Liver (tissue), 3 donors: ENCODE results near the gene SCARB1.

Experiments
- EGR1 ChIP-seq, 2 donors: IDR thresholded peaks; 2 replicates each; pipeline ENCODE4 v1.6.1; 2016 to 2018; ENCODE audit warnings: antibody characterized with exemption in 2 of 2, low read depth in 2 of 2
- GABPA ChIP-seq, 2 donors: IDR thresholded peaks in 1 of 2; conservative IDR thresholded peaks in 1 of 2; 2 replicates each; pipeline ENCODE4 v1.6.1; 2016; ENCODE audit warnings: antibody characterized with exemption in 2 of 2, mild to moderate bottlenecking in 1 of 2, moderate library complexity in 1 of 2
- HNF4G ChIP-seq: IDR thresholded peaks from 2 replicates; pipeline ENCODE4 v1.6.1; 2016; ENCODE audit warnings: antibody characterized with exemption
- JUND ChIP-seq, 2 donors: IDR thresholded peaks; 2 replicates each; pipeline ENCODE4 v1.6.1; 2016; ENCODE audit warnings: antibody characterized with exemption in 2 of 2
- RAD21 ChIP-seq, 2 donors: IDR thresholded peaks; 2 replicates each; pipeline ENCODE4 v1.6.1; 2016; ENCODE audit warnings: antibody characterized with exemption in 2 of 2, mild to moderate bottlenecking in 2 of 2
- RXRA ChIP-seq, 2 donors: IDR thresholded peaks; 2 replicates each; pipeline ENCODE4 v1.6.1; 2017 to 2018; ENCODE audit warnings: antibody characterized with exemption in 2 of 2, mild to moderate bottlenecking in 1 of 2
- SP1 ChIP-seq: IDR thresholded peaks from 2 replicates; pipeline ENCODE4 v1.6.1; 2018; ENCODE audit warnings: antibody characterized with exemption, mild to moderate bottlenecking
- TAF1 ChIP-seq: conservative IDR thresholded peaks from 2 replicates; pipeline ENCODE4 v1.6.1; 2016; ENCODE audit warnings: antibody characterized with exemption, mild to moderate bottlenecking
- YY1 ChIP-seq: IDR thresholded peaks from 2 replicates; pipeline ENCODE4 v1.6.1; 2016; ENCODE audit warnings: antibody characterized with exemption, mild to moderate bottlenecking
- TF ChIP-seq, protein P1 (sequence below): fragments of 150-350 bp; IDR thresholded peaks from 2 replicates; pipeline ENCODE4 v1.5.1; 2017; ENCODE audit warnings: improper control_type of control experiment, low read depth, low read length; ENCODE audit not compliant: missing input control
- TF ChIP-seq, protein P2 (sequence below): IDR thresholded peaks from 2 replicates; pipeline ENCODE4 v1.6.1; 2016; ENCODE audit warnings: antibody characterized with exemption
- TF ChIP-seq, protein P3 (sequence below): IDR thresholded peaks from 2 replicates; pipeline ENCODE4 v1.6.1; 2016; ENCODE audit warnings: antibody characterized with exemption, mild to moderate bottlenecking
- TF ChIP-seq, protein P4 (sequence below): IDR thresholded peaks from 2 replicates; pipeline ENCODE4 v1.6.1; 2016; ENCODE audit warnings: antibody characterized with exemption
- TF ChIP-seq, protein P5 (sequence below): IDR thresholded peaks from 2 replicates; pipeline ENCODE4 v1.6.1; 2016; ENCODE audit warnings: antibody characterized with exemption
- donor health status: healthy.
- donor health status: healthy.

DNA sequence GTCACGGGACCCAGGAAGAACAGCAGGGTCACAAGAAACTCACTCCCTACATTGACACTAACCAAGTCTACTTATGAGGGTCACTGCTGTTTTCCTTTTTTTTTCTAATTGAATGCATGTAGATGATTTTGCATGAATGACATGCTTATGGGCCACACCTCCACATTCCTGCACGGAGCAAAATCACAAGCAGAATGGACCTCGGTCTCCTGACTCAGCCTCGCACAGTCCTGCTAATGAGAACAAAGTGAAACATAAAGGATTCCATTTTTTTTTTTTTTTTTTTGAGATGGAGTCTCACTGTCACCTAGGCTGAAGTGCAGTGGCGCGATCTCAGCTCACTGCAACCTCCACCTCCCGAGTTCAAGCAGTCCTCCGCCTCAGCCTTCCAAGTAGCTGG lies 12.3 kb downstream of the SCARB1 start:
- TF ChIP-seq EGR1 (IDR thresholded peaks at IDR 0.05; ENCODE audit: low read depth in 2 of 2) (no peak), JUND (IDR thresholded peaks at IDR 0.05) (no peak), GABPA (IDR thresholded peaks at IDR 0.05 in 1 of 2, conservative IDR thresholded peaks at IDR 0.05 in 1 of 2) (no peak), SP1 (no peak), TAF1 (no peak), YY1 (no peak), RXRA (IDR thresholded peaks at IDR 0.05) (no peak), RAD21 (IDR thresholded peaks at IDR 0.05) (no peak), HNF4G (no peak)
- TF ChIP-seq, protein P1, sequence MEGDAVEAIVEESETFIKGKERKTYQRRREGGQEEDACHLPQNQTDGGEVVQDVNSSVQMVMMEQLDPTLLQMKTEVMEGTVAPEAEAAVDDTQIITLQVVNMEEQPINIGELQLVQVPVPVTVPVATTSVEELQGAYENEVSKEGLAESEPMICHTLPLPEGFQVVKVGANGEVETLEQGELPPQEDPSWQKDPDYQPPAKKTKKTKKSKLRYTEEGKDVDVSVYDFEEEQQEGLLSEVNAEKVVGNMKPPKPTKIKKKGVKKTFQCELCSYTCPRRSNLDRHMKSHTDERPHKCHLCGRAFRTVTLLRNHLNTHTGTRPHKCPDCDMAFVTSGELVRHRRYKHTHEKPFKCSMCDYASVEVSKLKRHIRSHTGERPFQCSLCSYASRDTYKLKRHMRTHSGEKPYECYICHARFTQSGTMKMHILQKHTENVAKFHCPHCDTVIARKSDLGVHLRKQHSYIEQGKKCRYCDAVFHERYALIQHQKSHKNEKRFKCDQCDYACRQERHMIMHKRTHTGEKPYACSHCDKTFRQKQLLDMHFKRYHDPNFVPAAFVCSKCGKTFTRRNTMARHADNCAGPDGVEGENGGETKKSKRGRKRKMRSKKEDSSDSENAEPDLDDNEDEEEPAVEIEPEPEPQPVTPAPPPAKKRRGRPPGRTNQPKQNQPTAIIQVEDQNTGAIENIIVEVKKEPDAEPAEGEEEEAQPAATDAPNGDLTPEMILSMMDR, result no peak
- TF ChIP-seq, protein P2, sequence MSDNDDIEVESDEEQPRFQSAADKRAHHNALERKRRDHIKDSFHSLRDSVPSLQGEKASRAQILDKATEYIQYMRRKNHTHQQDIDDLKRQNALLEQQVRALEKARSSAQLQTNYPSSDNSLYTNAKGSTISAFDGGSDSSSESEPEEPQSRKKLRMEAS, result no peak
- TF ChIP-seq, protein P3, sequence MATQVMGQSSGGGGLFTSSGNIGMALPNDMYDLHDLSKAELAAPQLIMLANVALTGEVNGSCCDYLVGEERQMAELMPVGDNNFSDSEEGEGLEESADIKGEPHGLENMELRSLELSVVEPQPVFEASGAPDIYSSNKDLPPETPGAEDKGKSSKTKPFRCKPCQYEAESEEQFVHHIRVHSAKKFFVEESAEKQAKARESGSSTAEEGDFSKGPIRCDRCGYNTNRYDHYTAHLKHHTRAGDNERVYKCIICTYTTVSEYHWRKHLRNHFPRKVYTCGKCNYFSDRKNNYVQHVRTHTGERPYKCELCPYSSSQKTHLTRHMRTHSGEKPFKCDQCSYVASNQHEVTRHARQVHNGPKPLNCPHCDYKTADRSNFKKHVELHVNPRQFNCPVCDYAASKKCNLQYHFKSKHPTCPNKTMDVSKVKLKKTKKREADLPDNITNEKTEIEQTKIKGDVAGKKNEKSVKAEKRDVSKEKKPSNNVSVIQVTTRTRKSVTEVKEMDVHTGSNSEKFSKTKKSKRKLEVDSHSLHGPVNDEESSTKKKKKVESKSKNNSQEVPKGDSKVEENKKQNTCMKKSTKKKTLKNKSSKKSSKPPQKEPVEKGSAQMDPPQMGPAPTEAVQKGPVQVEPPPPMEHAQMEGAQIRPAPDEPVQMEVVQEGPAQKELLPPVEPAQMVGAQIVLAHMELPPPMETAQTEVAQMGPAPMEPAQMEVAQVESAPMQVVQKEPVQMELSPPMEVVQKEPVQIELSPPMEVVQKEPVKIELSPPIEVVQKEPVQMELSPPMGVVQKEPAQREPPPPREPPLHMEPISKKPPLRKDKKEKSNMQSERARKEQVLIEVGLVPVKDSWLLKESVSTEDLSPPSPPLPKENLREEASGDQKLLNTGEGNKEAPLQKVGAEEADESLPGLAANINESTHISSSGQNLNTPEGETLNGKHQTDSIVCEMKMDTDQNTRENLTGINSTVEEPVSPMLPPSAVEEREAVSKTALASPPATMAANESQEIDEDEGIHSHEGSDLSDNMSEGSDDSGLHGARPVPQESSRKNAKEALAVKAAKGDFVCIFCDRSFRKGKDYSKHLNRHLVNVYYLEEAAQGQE, result no peak
- TF ChIP-seq, protein P4, sequence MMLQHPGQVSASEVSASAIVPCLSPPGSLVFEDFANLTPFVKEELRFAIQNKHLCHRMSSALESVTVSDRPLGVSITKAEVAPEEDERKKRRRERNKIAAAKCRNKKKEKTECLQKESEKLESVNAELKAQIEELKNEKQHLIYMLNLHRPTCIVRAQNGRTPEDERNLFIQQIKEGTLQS, result no peak
- TF ChIP-seq, protein P5, sequence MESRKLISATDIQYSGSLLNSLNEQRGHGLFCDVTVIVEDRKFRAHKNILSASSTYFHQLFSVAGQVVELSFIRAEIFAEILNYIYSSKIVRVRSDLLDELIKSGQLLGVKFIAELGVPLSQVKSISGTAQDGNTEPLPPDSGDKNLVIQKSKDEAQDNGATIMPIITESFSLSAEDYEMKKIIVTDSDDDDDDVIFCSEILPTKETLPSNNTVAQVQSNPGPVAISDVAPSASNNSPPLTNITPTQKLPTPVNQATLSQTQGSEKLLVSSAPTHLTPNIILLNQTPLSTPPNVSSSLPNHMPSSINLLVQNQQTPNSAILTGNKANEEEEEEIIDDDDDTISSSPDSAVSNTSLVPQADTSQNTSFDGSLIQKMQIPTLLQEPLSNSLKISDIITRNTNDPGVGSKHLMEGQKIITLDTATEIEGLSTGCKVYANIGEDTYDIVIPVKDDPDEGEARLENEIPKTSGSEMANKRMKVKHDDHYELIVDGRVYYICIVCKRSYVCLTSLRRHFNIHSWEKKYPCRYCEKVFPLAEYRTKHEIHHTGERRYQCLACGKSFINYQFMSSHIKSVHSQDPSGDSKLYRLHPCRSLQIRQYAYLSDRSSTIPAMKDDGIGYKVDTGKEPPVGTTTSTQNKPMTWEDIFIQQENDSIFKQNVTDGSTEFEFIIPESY, result no peak
